ENCODE data around the gene HEYL.
"Not testable (repeated sequence)": the region's sequence is repeated elsewhere in the genome, so short reads cannot be mapped to it uniquely, and the experiment has no call there.

The HEYL gene

GRCh38 chr1:39613250-39613649 lies 26.2 kb downstream of the HEYL start:
- H3K4me2 ChIP-seq (ENCODE audit: low read depth, low read length, poor library complexity, severe bottlenecking) = no peak overlapping the region
- H3K9me3 ChIP-seq (ENCODE audit: insufficient read depth, low read depth, low read length) = no peaks in the 10 kb centered on the region
- H3K9ac ChIP-seq (ENCODE audit: low read depth, low read length, poor library complexity, severe bottlenecking) = no peak overlapping the region
- H3K36me3 ChIP-seq (ENCODE audit: insufficient read depth, low read length) = no peaks in the 10 kb centered on the region
- H3K4me3 ChIP-seq (ENCODE audit: low read length, poor library complexity, severe bottlenecking) = no peak overlapping the region
- H3K4me1 ChIP-seq (ENCODE audit: insufficient read depth, low read length, poor library complexity, severe bottlenecking) = no peaks in the 10 kb centered on the region
- H3K27me3 ChIP-seq (ENCODE audit: insufficient read depth, low read length, poor library complexity, severe bottlenecking) = no peaks in the 10 kb centered on the region
- H3F3A ChIP-seq (ENCODE audit: low read depth) = no peaks in the 10 kb centered on the region
- H3K9me2 ChIP-seq (replicated peaks; ENCODE audit: low read depth, low read length) = no peaks in the 10 kb centered on the region
- no peak for TF ChIP-seq CTCF (conservative IDR thresholded peaks at IDR 0.05; ENCODE audit: low read length)
- TF ChIP-seq EZH2phosphoT487 (IDR thresholded peaks at IDR 0.05; ENCODE audit: borderline replicate concordance) = no peak
- no peak overlapping the region for H2AFZ ChIP-seq (ENCODE audit: low read length)
- no peaks in the 10 kb centered on the region for H3K79me2 ChIP-seq (ENCODE audit: insufficient read depth, low read length)
- H4K20me1 ChIP-seq (ENCODE audit: insufficient read depth, low read length, poor library complexity, severe bottlenecking) = no peaks in the 10 kb centered on the region

- H2AFZ ChIP-seq (ENCODE audit: low read length) = peak overlapping the region; percentile 67; the same call in 1 of the 2 replicates
- H4K20me1 ChIP-seq (ENCODE audit: insufficient read depth, low read length, poor library complexity, severe bottlenecking) = no peaks in the 10 kb centered on the region
- no peak overlapping the region for H3K9ac ChIP-seq (ENCODE audit: low read depth, low read length, poor library complexity, severe bottlenecking)
- no peaks in the 10 kb centered on the region for H3K9me3 ChIP-seq (ENCODE audit: insufficient read depth, low read depth, low read length)
- H3F3A ChIP-seq (ENCODE audit: low read depth) = no peaks in the 10 kb centered on the region
- no peak overlapping the region for H3K4me3 ChIP-seq (ENCODE audit: low read length, poor library complexity, severe bottlenecking)
- TF ChIP-seq CTCF (conservative IDR thresholded peaks at IDR 0.05; ENCODE audit: low read length) (peak; percentile 65), EZH2phosphoT487 (IDR thresholded peaks at IDR 0.05; ENCODE audit: borderline replicate concordance) (no peak)
- H3K4me2 ChIP-seq (ENCODE audit: low read depth, low read length, poor library complexity, severe bottlenecking) = no peak overlapping the region
- H3K27me3 ChIP-seq (ENCODE audit: insufficient read depth, low read length, poor library complexity, severe bottlenecking) = no peaks in the 10 kb centered on the region
- no peaks in the 10 kb centered on the region for H3K9me2 ChIP-seq (replicated peaks; ENCODE audit: low read depth, low read length)
- no peaks in the 10 kb centered on the region for H3K4me1 ChIP-seq (ENCODE audit: insufficient read depth, low read length, poor library complexity, severe bottlenecking)
- H3K36me3 ChIP-seq (ENCODE audit: insufficient read depth, low read length) = no peaks in the 10 kb centered on the region
- H3K79me2 ChIP-seq (ENCODE audit: insufficient read depth, low read length) = no peaks in the 10 kb centered on the region
Observed at GRCh38 chr1:39609618-39610331, 29.7 kb downstream of the HEYL start.

- Histone ChIP-seq H4K20me1 (ENCODE audit: insufficient read depth, low read length, poor library complexity, severe bottlenecking) (no peaks in the 10 kb centered on the region), H3K9me3 (ENCODE audit: insufficient read depth, low read depth, low read length) (no peaks in the 10 kb centered on the region), H3F3A (ENCODE audit: low read depth) (no peaks in the 10 kb centered on the region), H3K9ac (ENCODE audit: low read depth, low read length, poor library complexity, severe bottlenecking) (no peak overlapping the region), H3K4me3 (ENCODE audit: low read length, poor library complexity, severe bottlenecking) (no peak overlapping the region), H3K4me2 (ENCODE audit: low read depth, low read length, poor library complexity, severe bottlenecking) (no peak overlapping the region), H3K36me3 (ENCODE audit: insufficient read depth, low read length) (no peaks in the 10 kb centered on the region), H2AFZ (ENCODE audit: low read length) (no peak overlapping the region), H3K4me1 (ENCODE audit: insufficient read depth, low read length, poor library complexity, severe bottlenecking) (no peaks in the 10 kb centered on the region), H3K79me2 (ENCODE audit: insufficient read depth, low read length) (no peaks in the 10 kb centered on the region), H3K9me2 (replicated peaks; ENCODE audit: low read depth, low read length) (no peaks in the 10 kb centered on the region), H3K27me3 (ENCODE audit: insufficient read depth, low read length, poor library complexity, severe bottlenecking) (no peaks in the 10 kb centered on the region)
- TF ChIP-seq CTCF (conservative IDR thresholded peaks at IDR 0.05; ENCODE audit: low read length) = no peak
- TF ChIP-seq EZH2phosphoT487 (IDR thresholded peaks at IDR 0.05; ENCODE audit: borderline replicate concordance) = no peak
Observed at GRCh38 chr1:39608921-39609320, 30.5 kb downstream of the HEYL start.

GRCh38 chr1:39603677-39604076 lies 35.8 kb downstream of the HEYL start:
- H3K4me3 ChIP-seq (ENCODE audit: low read length, poor library complexity, severe bottlenecking); H3K9ac ChIP-seq (ENCODE audit: low read depth, low read length, poor library complexity, severe bottlenecking); H4K20me1 ChIP-seq (ENCODE audit: insufficient read depth, low read length, poor library complexity, severe bottlenecking); H3F3A ChIP-seq (ENCODE audit: low read depth); H3K9me2 ChIP-seq (replicated peaks; ENCODE audit: low read depth, low read length); H2AFZ ChIP-seq (ENCODE audit: low read length); H3K79me2 ChIP-seq (ENCODE audit: insufficient read depth, low read length); H3K4me2 ChIP-seq (ENCODE audit: low read depth, low read length, poor library complexity, severe bottlenecking); H3K9me3 ChIP-seq (ENCODE audit: insufficient read depth, low read depth, low read length); H3K4me1 ChIP-seq (ENCODE audit: insufficient read depth, low read length, poor library complexity, severe bottlenecking); H3K27me3 ChIP-seq (ENCODE audit: insufficient read depth, low read length, poor library complexity, severe bottlenecking); H3K36me3 ChIP-seq (ENCODE audit: insufficient read depth, low read length): not testable (repeated sequence)

GRCh38 chr1:39601667-39602255 lies 37.7 kb downstream of the HEYL start:
- H3K9ac ChIP-seq (ENCODE audit: low read depth, low read length, poor library complexity, severe bottlenecking); H3K79me2 ChIP-seq (ENCODE audit: insufficient read depth, low read length); H4K20me1 ChIP-seq (ENCODE audit: insufficient read depth, low read length, poor library complexity, severe bottlenecking); H3K27me3 ChIP-seq (ENCODE audit: insufficient read depth, low read length, poor library complexity, severe bottlenecking); H3K9me3 ChIP-seq (ENCODE audit: insufficient read depth, low read depth, low read length); H3K4me2 ChIP-seq (ENCODE audit: low read depth, low read length, poor library complexity, severe bottlenecking); H3F3A ChIP-seq (ENCODE audit: low read depth); H3K36me3 ChIP-seq (ENCODE audit: insufficient read depth, low read length); H2AFZ ChIP-seq (ENCODE audit: low read length); H3K4me3 ChIP-seq (ENCODE audit: low read length, poor library complexity, severe bottlenecking); H3K9me2 ChIP-seq (replicated peaks; ENCODE audit: low read depth, low read length); H3K4me1 ChIP-seq (ENCODE audit: insufficient read depth, low read length, poor library complexity, severe bottlenecking): not testable (repeated sequence)
